NCI-H2227 treated with DMSO at 0.1 percent for 48 hours (cell line): ENCODE measurements around the gene RNF17.

ENCODE experiments used
- DNase-seq: peaks from one replicate; lab custom pipeline; 2025; lab: John Stamatoyannopoulos, UW

RNF17 gene

GRCh38 chr13:24861617-24862362, 97.8 kb downstream of the RNF17 start:
- no peak for DNase-seq

DNA sequence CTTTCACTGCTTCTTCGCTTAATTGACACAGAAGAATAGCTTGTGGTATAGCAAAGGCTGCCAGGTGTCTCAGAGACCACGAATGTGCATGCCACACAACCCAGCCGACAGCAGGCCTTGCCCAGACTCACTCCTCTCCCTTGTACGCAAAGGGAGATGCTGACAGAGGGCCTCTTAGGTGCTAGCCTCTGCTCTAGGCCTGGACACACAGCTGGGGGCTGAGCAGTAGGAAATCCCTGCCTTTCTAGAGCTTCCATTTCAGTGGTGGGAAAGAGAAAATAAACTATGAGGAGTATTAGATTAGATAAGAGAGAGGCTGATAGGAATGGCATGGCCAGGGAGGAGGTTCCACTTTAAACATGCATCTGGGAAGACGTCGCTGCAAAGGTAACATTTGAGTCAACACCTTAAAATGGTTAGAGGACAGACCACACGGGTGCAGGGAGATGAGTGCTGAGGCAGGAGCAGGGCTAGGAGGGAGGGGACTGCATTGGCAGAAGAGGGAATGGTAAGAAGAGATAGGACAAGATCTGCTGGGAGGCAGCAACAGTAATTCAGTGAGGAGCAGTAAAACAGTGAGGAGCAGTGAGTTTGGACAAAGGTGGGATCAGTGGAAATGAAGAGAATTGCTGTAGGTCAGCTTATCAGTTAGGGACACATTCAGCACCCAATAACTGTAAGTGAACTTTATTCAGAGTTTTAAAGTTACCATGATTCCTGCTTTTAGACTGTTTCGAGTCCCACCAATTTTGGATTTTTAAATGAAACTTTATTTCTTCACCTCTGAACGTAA, 100.0 kb downstream of the RNF17 start:
- no peak for DNase-seq

- DNase-seq = no peak
Observed at GRCh38 chr13:24864579-24864978, 100.6 kb downstream of the RNF17 start.

GRCh38 chr13:24865163-24865953, 101.4 kb downstream of the RNF17 start:
- no peak for DNase-seq

DNA sequence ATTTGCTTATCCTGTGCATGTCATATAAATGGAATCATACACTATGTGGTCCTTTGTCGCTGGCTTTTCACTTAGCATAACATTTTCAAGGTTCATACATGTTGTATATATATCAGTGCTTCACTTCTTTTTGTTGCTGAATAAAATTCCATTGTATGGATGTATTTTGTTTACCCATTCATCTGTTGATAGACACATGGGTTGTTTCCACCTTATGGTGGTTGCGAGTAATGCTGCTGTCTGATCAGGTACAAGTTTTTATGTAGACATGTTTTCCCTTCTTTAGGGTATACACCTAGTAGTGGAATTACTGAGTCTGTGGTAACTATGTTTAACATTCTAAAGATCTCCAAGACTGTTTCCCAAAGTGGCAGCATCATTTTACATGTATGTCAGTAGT, 102.5 kb downstream of the RNF17 start:
- DNase-seq = no peak

DNA sequence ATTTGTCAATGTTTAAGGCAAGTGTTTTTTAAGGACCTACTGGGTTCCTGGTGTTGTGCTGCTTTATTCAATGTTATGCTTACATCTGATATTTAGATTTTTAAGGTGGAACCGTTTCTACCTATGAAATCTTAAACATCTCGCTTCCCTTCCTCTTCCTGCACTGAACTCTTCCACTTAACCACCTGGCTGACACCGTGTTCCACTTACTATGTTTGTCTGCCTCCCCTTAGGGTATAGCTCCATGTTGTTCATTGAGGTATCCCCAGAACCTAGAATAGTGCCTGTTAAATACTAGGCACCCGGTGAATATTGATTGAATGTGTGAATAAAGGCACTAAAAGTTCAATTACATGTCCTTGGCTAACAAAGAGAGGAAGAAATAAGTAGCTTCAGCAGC, 104.9 kb downstream of the RNF17 start:
- DNase-seq = no peak

- no peak for DNase-seq
Observed at GRCh38 chr13:24870380-24870760, 106.4 kb downstream of the RNF17 start.

- no peak for DNase-seq
Observed at GRCh38 chr13:24875566-24875965, 111.6 kb downstream of the RNF17 start.

DNA sequence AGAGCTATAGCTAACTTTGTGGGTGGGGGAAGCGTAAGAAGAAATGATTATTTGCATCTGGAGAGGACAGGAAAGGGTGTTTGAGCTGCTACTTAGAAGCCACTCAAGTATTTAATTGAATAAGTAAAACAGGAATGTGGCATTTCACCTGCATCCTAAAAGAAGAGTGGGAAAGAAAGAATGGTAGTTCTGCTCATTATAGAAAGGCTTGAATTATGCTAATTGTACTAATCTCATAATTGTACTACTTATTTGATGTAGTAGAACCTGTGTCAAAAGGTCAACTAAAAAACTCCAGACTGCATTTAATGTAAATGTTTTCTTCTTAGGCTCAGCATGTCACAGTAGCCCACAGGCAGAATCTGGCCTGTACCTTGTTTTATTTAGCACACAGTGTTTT, 113.6 kb downstream of the RNF17 start:
- no peak for DNase-seq

DNA sequence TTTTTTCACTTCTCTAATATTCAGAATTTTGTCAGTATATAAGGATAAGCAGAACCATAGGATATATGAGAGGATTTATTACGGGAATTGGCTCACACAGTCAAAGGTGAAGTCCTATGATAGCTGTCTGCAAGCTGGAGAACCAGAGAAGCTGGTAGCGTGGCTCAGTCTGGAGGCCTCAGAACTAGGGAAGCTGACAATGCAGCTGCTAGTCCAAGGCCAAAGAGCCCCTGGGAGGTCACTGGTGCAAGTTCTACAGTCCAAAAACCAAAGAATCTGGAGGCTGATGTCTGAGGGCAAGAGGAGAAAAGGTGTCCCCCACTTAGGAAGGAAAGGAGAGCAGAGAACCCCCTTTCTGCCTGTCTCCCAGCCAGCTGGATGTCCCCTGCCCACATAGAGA, 114.4 kb downstream of the RNF17 start:
- no peak for DNase-seq

- no peak for DNase-seq
Observed at GRCh38 chr13:24882665-24883064, 118.7 kb downstream of the RNF17 start.

DNA sequence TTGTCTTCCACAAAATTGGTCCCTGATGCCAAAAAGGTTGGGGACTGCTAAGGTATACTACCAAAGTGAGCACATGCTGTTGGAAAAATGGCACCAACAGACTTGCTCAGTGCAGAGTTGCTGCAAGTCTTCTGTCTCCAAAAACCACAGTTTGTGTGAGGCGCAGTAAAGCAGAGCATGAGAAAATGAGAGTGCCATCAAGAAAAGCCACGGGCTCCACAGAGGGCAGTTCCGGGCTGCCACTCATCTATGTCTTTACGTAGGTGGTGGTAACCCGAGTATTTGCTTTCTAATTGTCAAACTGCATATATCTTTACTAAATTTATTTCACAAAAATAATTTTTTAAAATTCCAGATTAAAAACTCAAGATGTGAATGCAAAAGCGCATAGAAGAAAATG, 123.8 kb downstream of the RNF17 start:
- no peak for DNase-seq

DNA sequence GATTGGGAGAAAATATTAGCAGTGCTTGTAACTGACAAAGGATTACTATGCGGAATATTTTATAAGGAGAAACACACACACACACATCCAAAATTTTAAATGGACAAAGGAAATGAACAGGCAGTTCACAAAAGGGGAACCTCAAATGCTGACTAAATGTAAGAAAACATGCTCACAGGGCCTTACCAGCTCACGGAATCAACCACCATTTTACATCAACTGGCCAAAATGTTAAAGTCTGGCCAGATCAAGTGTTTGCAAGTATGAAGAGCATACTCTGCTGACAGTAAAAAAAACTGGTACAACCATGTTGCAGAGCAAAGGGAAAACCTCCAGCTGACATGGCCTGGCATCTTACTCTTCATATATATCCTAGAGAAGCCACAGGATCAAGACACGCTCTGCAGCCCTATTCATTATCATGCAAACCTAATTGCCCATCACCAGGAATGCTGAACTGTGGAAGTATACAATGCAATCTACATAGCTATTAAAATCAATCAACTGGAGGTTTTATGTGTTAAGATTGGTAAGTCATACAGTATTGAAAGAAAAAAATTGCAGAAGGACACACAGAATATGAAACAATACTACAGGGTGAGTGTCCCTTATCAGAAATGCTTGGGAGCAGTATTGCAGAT, 124.4 kb downstream of the RNF17 start:
- no peak for DNase-seq

DNA sequence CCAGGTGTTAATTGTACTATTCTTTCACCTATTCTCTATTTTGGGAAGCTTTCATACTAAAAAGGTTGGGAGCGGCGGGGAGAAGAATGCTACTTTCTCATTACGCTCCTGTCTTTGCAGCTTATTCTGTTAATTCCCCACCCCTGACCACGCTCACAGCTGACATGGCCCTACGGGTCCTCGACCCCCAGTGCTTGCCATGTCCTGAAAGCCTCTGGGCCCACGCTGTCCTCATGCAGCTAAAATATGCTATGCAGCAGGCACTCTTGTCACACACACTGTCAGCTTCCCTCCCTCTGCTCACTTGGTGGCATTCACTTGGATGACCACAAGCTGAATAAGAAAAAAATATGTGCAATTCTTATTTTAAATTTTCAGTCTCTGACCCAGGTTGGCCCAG, 126.3 kb downstream of the RNF17 start:
- DNase-seq = no peak

- no peak for DNase-seq
Observed at GRCh38 chr13:24891476-24892108, 127.6 kb downstream of the RNF17 start.

DNA sequence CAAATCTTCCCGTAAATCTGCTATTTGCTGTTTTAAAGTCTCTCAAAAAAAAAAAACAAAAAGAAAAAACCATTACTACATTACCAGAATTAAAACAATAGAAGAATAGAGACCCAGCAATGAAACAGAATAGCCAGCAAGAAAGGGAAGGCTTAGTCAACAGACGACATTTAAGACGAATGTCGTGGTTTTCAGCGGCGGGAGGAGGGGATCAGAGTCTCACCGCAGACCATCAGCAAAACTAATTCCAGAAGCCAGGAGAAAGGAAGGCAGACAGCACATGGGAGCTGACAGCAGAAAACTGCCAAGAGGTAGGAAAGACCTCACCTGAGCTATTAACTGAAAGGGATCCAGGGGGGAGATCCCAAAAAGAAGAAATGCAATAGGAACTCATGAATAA, 128.9 kb downstream of the RNF17 start:
- DNase-seq = no peak

DNA sequence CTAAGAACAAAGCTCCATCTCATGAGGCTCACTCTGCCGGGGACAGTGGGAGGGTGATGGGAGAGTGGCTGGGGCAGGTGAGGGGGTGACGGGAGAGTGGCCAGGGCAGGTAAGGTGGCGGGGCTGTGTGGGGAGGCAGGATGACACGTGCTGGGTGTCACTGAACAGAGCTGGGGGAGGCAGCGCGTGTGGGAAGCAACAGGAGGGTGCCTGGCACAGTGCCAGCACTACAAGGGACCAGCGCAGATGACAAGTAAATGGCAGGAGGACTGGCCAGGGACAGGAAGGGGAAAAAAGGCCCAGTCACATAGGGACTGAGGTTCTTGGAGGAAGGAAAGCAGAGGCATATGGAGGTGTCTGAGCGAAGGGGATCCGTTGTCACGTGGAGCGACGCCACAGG, 129.9 kb downstream of the RNF17 start:
- no peak for DNase-seq

DNA sequence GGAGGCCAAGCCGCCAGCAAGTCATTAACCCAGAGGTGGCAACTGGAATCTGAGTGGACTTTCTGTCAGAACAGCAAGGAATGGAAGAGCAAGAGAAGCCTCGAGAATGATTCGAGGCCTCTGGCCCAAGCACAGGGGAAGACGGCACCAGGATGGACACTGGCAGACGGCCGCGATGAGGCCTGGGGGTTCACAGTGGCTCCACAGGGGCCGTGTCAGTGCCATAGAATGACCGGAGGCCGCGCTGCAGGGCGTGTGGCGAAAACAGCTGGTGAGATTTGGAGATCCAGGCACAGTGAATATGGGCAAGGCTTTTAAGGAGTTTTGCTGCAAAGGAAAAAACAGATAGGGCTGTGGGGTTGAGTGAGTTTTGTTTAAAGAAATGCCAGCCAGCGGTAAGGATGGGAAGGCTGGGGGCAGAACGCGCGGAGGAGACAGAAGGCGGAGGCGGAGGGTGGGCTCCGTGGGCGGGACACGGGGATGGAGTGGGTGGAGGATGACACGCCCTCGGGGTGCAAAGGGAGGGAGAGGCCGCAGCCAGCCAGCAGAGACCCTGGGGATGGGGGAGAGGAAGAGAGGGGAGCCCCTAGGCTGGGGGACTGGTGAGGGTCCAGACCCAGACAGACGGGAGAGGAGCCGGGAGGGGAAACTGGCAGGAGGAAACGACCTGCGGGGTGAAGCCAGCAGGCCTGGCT, 130.5 kb downstream of the RNF17 start:
- DNase-seq = no peak

GRCh38 chr13:24894972-24895300, 131.0 kb downstream of the RNF17 start:
- DNase-seq = no peak

GRCh38 chr13:24896061-24896460, 132.1 kb downstream of the RNF17 start:
- DNase-seq = no peak

DNA sequence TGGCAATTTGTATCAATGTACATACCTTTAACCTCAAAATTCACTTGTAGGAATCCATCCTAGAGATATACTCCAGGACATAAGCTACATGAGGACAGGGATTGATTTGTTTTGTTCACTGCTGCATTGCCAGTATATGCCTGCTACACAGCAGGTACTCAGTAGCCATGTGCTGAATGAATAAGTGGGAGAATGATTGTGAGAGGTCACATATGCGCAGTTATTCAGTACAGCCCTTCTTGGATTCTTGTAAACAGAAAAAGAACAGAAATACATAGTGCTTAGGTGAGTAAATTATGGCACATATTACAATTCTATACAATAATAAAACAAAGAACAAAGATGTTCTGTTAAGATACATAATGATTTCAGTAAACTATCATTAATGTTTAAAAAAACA, 133.3 kb downstream of the RNF17 start:
- no peak for DNase-seq
